Nucleus accumbens (tissue), 56 donors: ENCODE measurements around the gene DPEP2NB.
"Not testable (repeated sequence)": the region's sequence is repeated elsewhere in the genome, so short reads cannot be mapped to it uniquely, and the experiment has no call there.

ENCODE experiments used
- DNase-seq, 56 donors: peaks; one replicate each; lab custom pipeline; 2025; lab: John Stamatoyannopoulos, UW

DPEP2NB gene

GRCh38 chr16:68019167-68019680, 3.5 kb upstream of the DPEP2NB start:
- DNase-seq, result no peak

- DNase-seq, result no peak
Measured at GRCh38 chr16:68013440-68013839, 2.3 kb downstream of the DPEP2NB start.

- DNase-seq, result not testable (repeated sequence)
Measured at GRCh38 chr16:68009872-68010271, 5.8 kb downstream of the DPEP2NB start.

DNA sequence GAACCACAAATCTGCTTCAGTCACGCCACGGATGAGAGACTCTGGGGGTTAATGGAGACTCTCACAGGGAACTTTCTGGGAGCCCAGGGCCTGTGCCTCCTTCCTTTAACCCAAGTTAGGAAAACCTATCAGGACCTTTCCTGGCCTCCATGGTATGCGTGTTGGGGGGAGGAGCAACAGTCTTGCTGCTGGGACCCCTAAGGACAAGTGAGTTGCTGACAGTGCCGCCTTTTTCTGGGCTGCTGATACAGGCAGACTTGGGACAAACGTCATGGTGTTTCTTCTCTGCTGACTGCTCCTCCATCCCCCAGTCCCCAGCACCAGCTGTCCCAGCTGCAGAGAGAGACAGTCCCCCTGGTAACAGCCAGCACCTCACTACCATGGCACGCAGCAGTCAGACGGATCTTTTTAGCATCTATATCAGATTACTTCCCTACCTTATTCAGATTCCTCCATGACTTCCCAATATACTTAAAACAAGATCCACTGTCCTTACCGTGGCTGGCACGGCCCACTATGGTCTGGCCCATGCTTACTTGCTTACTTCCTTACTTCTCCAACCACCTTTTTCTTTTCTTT, 6.5 kb downstream of the DPEP2NB start:
- DNase-seq, result no peak

DNA sequence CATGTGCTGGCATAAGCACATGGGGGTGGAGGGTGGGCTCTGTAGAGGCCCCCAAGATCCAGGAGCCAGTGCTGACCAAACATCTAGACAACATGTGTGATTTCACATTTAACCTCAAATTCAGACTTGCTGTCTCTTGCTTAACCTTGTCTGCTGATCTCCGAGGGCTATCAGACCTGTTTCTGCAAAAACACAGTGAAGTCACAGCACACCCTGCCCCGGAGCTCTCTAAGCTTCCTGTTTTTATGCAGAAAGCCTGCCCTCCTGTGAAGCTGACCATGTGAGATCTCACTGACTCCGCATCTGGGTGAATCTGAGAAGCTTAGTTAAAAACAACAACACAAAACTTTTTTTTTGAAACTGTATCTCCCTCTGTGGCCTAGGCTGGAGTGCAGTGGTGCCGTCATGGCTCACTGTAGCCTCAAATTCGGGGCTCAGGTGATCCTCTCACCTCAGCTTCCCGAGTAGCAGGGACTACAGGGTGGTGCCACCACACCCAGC, 9.9 kb downstream of the DPEP2NB start:
- peak in 8 of 56 donors; percentile 7 to 22 (median 12) for DNase-seq

- no peak for DNase-seq
Measured at GRCh38 chr16:68005211-68005610, 10.5 kb downstream of the DPEP2NB start.

DNA sequence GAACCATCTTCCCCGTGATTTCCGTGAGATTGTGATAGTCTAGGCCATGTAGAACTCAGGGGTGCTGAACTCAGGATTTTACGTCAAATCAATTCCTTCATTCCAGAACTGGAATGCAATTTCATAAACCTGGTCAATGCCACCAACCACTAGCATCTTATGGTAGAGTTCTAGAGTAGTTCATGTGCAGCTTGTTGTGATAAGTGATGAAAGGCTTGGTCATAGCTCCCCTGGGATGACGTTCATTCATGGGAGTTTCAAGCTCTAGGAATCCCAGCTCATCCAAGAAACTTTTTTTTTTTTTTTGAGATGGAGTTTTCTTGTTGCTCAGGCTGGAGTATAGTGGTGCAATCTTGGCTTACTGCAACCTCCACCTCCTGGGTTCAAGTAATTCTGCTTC, 12.7 kb downstream of the DPEP2NB start:
- no peak for DNase-seq

DNA sequence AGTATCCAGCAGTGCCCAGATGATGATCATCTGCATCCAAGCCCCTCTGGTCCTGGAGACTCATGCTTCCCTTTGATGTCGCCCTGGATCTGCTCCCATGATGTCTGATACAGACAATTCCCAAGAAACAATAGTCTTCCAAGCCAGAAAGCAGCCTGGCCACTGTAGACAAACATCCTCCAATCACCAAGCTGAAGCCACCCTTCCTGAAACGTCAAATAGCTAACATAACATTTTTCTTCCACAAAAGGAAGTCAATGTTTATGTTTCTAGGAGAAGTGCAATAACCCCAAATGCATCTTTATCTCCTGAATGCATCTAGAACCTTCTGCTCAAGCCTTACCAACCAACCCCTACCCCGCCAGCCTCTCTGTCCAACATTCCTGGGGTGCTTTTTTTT, 15.3 kb downstream of the DPEP2NB start:
- DNase-seq, result no peak

DNA sequence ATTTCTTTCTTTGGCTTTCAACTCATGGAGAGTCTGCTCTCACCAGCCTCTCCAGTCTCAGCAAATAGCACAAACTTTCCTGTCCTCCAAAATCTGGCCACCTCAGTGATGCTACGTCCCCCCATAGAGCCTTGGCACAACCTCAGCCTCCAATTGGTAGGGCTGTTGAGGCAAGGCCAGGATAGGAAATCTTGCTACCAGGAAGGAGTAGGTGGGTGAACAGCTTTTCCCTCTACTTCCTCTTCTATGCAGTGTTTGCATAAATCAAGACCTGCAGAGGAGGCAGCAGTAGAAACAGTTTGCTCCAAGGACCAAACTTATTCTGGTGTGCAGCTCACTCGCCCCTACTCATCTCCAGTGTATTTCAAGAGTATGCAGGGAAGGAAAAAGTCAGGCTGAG, 15.7 kb downstream of the DPEP2NB start:
- no peak for DNase-seq

DNA sequence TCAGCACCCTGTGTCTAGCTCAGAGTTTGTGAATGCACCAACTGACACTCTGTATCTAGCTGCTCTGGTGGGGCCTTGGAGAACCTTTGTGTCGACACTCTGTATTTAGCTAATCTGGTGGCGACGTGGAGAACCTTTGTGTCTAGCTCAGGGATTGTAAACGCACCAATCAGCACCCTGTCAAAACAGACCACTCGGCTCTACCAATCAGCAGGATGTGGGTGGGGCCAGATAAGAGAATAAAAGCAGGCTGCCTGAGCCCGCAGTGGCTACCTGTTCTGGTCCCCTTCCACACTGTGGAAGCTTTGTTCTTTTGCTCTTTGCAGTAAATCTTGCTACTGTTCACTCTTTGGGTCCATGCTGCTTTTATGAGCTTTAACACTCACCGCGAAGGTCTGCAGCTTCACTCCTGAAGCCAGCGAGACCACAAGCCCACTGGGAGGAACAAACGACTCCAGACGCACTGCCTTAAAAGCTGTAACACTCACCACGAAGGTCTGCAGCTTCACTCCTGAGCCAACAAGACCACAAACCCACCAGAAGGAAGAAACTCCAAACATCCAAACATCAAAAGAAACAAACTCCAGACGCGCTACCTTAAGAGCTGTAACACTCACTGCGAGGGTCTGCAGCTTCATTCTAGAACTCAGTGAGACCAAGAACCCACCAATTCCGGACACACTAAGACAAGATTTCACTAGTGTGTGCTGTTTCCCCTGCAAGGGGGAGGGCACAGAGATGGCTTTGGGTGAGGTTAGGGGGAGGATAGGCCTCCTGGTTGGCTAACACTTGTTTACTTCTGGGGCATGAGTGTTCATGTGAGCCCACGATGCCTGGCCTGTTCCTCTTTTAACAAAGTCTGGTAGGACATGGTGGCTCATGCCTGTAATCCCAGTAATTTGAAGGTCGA, 16.7 kb downstream of the DPEP2NB start, which contains the start of gene DPEP2:
Gene DPEP2 (minus strand): TSS at position 706 of the 910 bp plus-strand sequence. CDS start 6,272 bp downstream, outside the sequence.
- peak in 5 of 56 donors; percentile 1 to 21 (median 6) for DNase-seq

- DNase-seq, result not testable (repeated sequence)
Measured at GRCh38 chr16:67998231-67998778, 17.4 kb downstream of the DPEP2NB start.

- no peak for DNase-seq
Measured at GRCh38 chr16:67996666-67997065, 19.0 kb downstream of the DPEP2NB start.

- DNase-seq, result no peak
Measured at GRCh38 chr16:67995423-67995822, 20.3 kb downstream of the DPEP2NB start.

DNA sequence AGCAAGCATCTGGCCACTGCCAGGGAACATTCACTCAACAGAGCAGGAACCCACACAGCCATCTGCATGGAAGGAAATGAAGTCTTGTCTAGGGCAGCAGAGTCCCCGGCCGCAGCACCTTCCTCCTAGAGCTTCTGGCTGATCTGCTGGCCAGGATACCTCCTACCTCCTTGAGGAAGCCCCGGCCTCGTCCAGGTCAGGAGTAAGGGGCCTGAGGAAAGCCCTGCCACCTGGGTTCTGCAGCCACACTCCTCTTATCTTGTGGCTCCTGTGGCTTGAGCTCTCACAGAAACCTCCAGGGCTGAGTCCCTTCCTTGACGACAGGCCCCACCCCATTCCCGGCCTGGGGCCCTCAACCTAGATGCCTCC, 21.7 kb downstream of the DPEP2NB start:
- DNase-seq, result not testable (repeated sequence)

DNA sequence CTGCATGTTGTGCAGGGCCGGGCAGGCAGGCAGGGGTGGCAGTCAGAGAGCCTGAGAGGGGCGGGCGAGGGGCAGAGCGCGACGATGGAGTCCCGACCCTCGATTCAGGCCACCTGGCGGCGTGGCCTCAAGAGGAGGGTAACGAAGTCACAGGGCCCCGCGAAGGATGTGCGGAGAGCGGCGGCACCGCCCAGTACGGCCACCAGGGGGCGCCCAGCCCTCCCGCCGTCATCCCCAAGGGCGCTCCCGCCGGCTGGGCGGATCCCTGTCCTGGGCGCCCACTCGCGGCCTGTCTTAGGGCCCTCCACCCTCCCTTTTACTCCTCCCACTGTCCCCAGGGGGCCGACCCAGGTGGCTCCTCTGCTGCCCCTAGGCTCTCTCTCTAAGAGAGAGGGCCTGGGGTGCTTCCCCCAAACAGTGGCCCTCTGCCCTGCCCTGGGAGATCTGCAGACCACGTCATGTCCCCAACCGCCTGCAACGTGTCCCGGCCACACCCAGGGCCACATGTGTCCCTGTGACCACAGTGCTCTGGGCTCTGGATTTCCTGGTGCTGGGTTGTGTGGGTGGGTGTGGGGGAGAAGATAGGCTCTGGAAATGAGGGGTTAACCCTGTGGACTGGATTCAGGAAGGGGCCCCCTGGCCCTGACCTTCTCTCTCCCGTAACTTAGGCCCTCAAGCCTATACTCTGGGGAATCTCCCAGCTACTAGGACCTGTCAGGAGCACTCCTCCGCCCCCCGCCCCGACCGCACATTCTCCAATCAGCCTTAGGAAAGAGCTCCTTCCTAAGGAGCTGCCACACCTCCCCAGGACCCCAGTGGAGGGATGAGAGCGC, 22.3 kb downstream of the DPEP2NB start:
- DNase-seq, result peak in 46 of 56 donors; percentile 3 to 75 (median 34)

GRCh38 chr16:67992661-67993206, 23.0 kb downstream of the DPEP2NB start:
- DNase-seq, result no peak

GRCh38 chr16:67990018-67990386, 25.7 kb downstream of the DPEP2NB start:
- no peak for DNase-seq

DNA sequence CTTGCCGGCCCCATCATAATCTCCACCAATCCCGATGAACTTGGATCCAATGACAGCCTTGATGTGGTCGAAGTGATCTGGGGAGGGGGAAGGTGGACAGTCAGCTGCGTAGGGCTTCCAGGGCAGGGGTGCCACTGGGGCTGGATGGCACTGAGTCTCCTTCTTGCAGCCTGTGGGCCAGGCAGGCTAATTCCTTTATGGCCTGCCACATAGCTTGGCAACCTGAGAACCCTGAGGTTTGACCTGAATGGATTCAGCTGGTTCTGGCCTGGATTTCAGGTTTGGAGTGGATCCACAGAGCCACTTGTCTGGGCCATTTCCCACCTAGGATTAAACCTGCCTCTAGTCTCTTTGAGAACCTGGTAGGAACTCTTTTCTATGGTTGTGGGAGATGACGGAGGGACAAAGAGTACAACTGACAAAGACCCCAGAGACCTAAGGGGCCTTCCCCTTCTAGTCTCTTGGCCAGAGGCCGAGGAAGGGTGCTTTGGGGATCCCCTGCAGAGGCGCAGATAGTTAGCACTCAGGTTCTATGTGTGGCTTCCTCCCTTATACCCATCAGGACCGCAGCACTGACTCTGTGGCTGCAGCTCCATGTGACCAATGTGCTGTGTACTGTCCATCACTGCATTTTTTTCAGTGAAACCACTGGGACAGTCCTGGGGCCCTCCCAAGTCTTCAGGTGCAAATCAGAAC, 26.2 kb downstream of the DPEP2NB start:
- no peak for DNase-seq

DNA sequence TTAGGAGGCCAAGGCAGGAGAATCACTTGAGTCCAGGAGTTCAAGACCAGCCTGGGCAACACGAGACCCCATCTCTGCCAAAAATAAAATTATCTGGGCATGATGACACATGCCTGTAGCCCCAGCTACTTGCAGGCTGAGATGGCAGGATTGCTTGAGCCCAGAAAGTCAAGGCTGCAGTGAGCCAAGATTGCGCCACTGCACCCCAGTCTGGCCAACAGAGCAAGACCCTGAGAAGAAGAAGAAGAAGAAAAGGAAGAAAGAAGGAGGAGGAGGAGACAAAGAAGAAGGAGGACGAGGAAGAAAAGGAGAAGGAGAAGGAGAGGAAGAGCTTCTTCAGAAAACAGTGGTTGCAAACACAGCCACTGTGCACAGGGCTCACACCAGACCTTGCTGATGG, 27.0 kb downstream of the DPEP2NB start:
- DNase-seq, result no peak
